Renal cortical epithelial cell (primary cell): Measurements from ENCODE around the gene GRM7. TPM values are rescaled to one million over a fixed set of nuclear protein-coding genes. Genes with fewer than 3 reads are reported as not detected.

Experiments
- DNase-seq: peaks from one replicate; pipeline ENCODE4 v3.0.0-alpha.2; 2011; ENCODE audit warnings: low read depth
- total RNA-seq: library from RNA; depleted of rRNA; stranded (reverse); fragments of >200 nt; gene quantifications from 2 replicates; pipeline ENCODE4 v1.2.3, GENCODE V29; 2014

Gene GRM7
- total RNA-seq, 1 donor from 2014 or later = not detected

- DNase-seq = no peak
Observed at GRCh38 chr3:7651274-7651673, 790.4 kb downstream of the GRM7 start.

GRCh38 chr3:7657214-7658112 lies 796.5 kb downstream of the GRM7 start:
- no peak for DNase-seq

- DNase-seq = no peak
Observed at GRCh38 chr3:7658294-7658693, 797.4 kb downstream of the GRM7 start.

GRCh38 chr3:7659079-7659478 lies 798.2 kb downstream of the GRM7 start:
- DNase-seq = no peak

- no peak for DNase-seq
Observed at GRCh38 chr3:7663771-7664170, 802.9 kb downstream of the GRM7 start.

GRCh38 chr3:7667774-7668173 lies 806.9 kb downstream of the GRM7 start:
- no peak for DNase-seq

- DNase-seq = no peak
Observed at GRCh38 chr3:7669641-7670040, 808.7 kb downstream of the GRM7 start.

- DNase-seq = no peak
Observed at GRCh38 chr3:7678521-7678920, 817.6 kb downstream of the GRM7 start.

- peak; percentile 95 for DNase-seq
Observed at GRCh38 chr3:7682822-7683229, 821.9 kb downstream of the GRM7 start.

GRCh38 chr3:7683426-7683825 lies 822.5 kb downstream of the GRM7 start:
- DNase-seq = no peak

GRCh38 chr3:7684182-7684715 lies 823.3 kb downstream of the GRM7 start:
- DNase-seq = no peak

- DNase-seq = no peak
Observed at GRCh38 chr3:7687428-7688147, 826.7 kb downstream of the GRM7 start.

- DNase-seq = no peak
Observed at GRCh38 chr3:7692866-7693265, 832.0 kb downstream of the GRM7 start.

GRCh38 chr3:7693976-7694375 lies 833.1 kb downstream of the GRM7 start:
- no peak for DNase-seq

GRCh38 chr3:7695049-7695448 lies 834.1 kb downstream of the GRM7 start:
- peak; percentile 65 for DNase-seq

- no peak for DNase-seq
Observed at GRCh38 chr3:7696320-7696719, 835.4 kb downstream of the GRM7 start.

GRCh38 chr3:7697548-7697947 lies 836.6 kb downstream of the GRM7 start:
- DNase-seq = no peak

GRCh38 chr3:7700539-7700938 lies 839.6 kb downstream of the GRM7 start:
- no peak for DNase-seq

GRCh38 chr3:7700977-7701376 lies 840.1 kb downstream of the GRM7 start:
- no peak for DNase-seq

- peak; percentile 87 for DNase-seq
Observed at GRCh38 chr3:7707187-7707586, 846.3 kb downstream of the GRM7 start.

- no peak for DNase-seq
Observed at GRCh38 chr3:7709376-7710082, 848.6 kb downstream of the GRM7 start.

- no peak for DNase-seq
Observed at GRCh38 chr3:7710284-7710683, 849.4 kb downstream of the GRM7 start.
